ENCODE results near the gene HECTD1.

Gene HECTD1

DNA sequence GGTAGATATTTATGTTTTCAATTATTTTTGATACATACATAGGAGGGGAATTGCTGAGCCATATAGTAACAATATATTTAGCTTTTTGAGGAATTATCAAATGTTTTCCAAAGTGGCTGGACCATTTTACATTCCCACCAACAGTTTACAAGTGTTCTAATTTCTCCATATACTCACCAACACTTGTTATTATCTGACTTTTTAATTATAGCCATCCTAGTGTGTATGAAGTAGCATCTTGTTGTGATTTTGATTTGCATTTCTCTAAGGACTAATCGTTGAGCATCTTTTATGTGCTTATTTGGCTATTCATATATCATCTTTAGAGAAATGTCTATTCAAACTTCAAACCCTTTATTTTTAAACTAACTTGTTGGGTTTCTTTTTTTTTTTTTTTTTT lies 17.2 kb upstream of the HECTD1 start:
- in situ Hi-C loops (cut with MboI; ENCODE audit: low pct_unique_long_range_greater_than_20kb, low sequenced_read_pairs, unreplicated experiment): no loop called here
- DNase-seq (ENCODE audit: low spot score): no peak
- TF ChIP-seq, protein P1, sequence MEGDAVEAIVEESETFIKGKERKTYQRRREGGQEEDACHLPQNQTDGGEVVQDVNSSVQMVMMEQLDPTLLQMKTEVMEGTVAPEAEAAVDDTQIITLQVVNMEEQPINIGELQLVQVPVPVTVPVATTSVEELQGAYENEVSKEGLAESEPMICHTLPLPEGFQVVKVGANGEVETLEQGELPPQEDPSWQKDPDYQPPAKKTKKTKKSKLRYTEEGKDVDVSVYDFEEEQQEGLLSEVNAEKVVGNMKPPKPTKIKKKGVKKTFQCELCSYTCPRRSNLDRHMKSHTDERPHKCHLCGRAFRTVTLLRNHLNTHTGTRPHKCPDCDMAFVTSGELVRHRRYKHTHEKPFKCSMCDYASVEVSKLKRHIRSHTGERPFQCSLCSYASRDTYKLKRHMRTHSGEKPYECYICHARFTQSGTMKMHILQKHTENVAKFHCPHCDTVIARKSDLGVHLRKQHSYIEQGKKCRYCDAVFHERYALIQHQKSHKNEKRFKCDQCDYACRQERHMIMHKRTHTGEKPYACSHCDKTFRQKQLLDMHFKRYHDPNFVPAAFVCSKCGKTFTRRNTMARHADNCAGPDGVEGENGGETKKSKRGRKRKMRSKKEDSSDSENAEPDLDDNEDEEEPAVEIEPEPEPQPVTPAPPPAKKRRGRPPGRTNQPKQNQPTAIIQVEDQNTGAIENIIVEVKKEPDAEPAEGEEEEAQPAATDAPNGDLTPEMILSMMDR (IDR thresholded peaks at IDR 0.05; ENCODE audit: extremely low read depth, insufficient read depth, missing control alignments): no peak

- TF ChIP-seq, protein P1 (IDR thresholded peaks at IDR 0.05; ENCODE audit: extremely low read depth, insufficient read depth, missing control alignments): no peak
- in situ Hi-C loops (cut with MboI; ENCODE audit: low pct_unique_long_range_greater_than_20kb, low sequenced_read_pairs, unreplicated experiment): no loop called here
- DNase-seq (ENCODE audit: low spot score): no peak
These were observed 15.7 kb upstream of the HECTD1 start for GRCh38 chr14:31223331-31223730.

DNA sequence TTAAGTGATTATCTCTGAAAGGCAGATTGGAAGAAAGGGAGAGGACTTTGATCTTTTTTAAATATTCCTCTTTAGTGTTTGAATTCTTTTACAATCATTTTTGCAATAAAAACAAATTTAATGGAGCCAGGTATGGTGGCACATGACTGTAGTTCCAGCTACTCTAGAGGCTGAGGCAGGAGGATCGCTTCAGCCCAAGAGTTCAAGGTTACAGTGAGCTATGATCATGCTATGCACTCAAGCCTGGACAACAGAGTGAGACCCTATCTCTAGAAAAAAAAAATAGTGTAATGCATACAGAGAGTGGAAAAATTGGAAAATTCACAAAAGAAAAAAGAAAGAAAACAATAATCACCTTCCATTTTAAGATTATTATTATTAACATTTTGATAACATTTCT lies 15.2 kb upstream of the HECTD1 start:
- TF ChIP-seq, protein P1 (IDR thresholded peaks at IDR 0.05; ENCODE audit: extremely low read depth, insufficient read depth, missing control alignments): no peak
- no peak for DNase-seq (ENCODE audit: low spot score)
- in situ Hi-C loops (cut with MboI; ENCODE audit: low pct_unique_long_range_greater_than_20kb, low sequenced_read_pairs, unreplicated experiment): no loop called here

- TF ChIP-seq, protein P1 (IDR thresholded peaks at IDR 0.05; ENCODE audit: extremely low read depth, insufficient read depth, missing control alignments): no peak
- no peak for DNase-seq (ENCODE audit: low spot score)
- in situ Hi-C loops (cut with MboI; ENCODE audit: low pct_unique_long_range_greater_than_20kb, low sequenced_read_pairs, unreplicated experiment): no loop called here
These were observed 13.7 kb upstream of the HECTD1 start for GRCh38 chr14:31221266-31221665.

DNA sequence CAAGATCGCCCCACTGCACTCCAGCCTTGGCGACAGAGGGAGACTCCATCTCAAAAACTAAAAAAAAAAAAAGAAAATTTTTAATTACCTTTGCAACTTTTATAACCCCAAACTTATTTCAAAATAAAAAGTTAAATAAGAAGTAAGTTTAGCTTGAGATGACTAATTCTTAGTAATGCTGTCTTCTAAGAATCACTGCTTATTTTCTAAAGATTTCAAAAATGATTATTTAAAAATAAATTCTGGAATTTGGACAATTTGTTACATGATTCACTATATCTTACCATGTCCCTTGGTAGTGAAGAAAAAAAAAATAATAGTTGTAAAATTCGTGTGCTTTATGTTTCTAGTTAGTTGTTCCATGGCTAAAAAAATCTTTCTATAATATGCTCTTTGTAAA lies 11.6 kb upstream of the HECTD1 start:
- in situ Hi-C loops (cut with MboI; ENCODE audit: low pct_unique_long_range_greater_than_20kb, low sequenced_read_pairs, unreplicated experiment): no loop called here
- no peak for DNase-seq (ENCODE audit: low spot score)
- TF ChIP-seq, protein P1 (IDR thresholded peaks at IDR 0.05; ENCODE audit: extremely low read depth, insufficient read depth, missing control alignments): no peak

- TF ChIP-seq, protein P1 (IDR thresholded peaks at IDR 0.05; ENCODE audit: extremely low read depth, insufficient read depth, missing control alignments): no peak
- in situ Hi-C loops (cut with MboI; ENCODE audit: low pct_unique_long_range_greater_than_20kb, low sequenced_read_pairs, unreplicated experiment): no loop called here
- no peak for DNase-seq (ENCODE audit: low spot score)
These were observed 8.8 kb upstream of the HECTD1 start for GRCh38 chr14:31216359-31216758.

DNA sequence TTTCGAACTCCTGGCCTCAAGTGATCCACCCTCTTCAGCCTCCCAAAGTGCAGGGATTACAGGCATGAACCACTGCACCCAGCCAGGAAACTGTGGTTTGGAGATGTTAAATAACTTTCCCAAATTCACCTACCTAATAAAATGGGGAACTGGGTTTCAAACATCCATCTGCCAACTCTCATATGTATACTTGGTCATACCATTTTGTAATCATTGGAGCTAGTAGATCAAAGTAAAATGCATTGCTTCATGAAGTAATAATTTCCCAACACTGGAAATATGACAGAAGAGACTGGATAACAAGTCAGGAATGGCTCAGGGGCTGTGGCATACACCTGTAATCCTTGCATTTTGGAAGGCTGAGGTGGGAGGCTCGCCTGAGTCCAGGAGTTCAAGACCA lies 5.3 kb upstream of the HECTD1 start:
- TF ChIP-seq, protein P1 (IDR thresholded peaks at IDR 0.05; ENCODE audit: extremely low read depth, insufficient read depth, missing control alignments): no peak
- no peak for DNase-seq (ENCODE audit: low spot score)
- in situ Hi-C loops (cut with MboI; ENCODE audit: low pct_unique_long_range_greater_than_20kb, low sequenced_read_pairs, unreplicated experiment): no loop called here
